ENCODE results near the gene IFI30.

GRCh38 chr19:18161636-18162002 lies 12.0 kb upstream of the IFI30 start:
- TF ChIP-seq CTCF (IDR thresholded peaks at IDR 0.05), result no peak
- no peak for TF ChIP-seq POLR2A (IDR thresholded peaks at IDR 0.05)
